Osteocyte (in vitro differentiated cells): ENCODE results near the gene IRX6. TPM values are rescaled to one million over a fixed set of nuclear protein-coding genes. Genes with fewer than 3 reads are reported as not detected.

ENCODE experiments used
- DNase-seq: peaks from one replicate; pipeline ENCODE4 v3.0.0; 2021; ENCODE audit warnings: mixed read lengths; ENCODE audit not compliant: unreplicated experiment; ENCODE audit errors: extremely low spot score
- H3K27ac Mint-ChIP-seq: one replicate; pipeline ENCODE4 v1.8.0; 2021; ENCODE audit warnings: mild to moderate bottlenecking, mixed read lengths; ENCODE audit not compliant: unreplicated experiment
- H3K27me3 Mint-ChIP-seq: one replicate; pipeline ENCODE4 v1.8.0; 2021; ENCODE audit warnings: mixed read lengths; ENCODE audit not compliant: unreplicated experiment
- H3K36me3 Mint-ChIP-seq: one replicate; pipeline ENCODE4 v1.8.0; 2021; ENCODE audit warnings: mixed read lengths; ENCODE audit not compliant: unreplicated experiment
- H3K4me1 Mint-ChIP-seq: one replicate; pipeline ENCODE4 v1.8.0; 2021; ENCODE audit warnings: mixed read lengths; ENCODE audit not compliant: unreplicated experiment
- H3K4me3 Mint-ChIP-seq: one replicate; pipeline ENCODE4 v1.8.0; 2021; ENCODE audit warnings: mild to moderate bottlenecking, moderate library complexity, mixed read lengths; ENCODE audit not compliant: unreplicated experiment
- H3K9me3 Mint-ChIP-seq: one replicate; pipeline ENCODE4 v1.8.0; 2021; ENCODE audit warnings: mixed read lengths; ENCODE audit not compliant: unreplicated experiment
- CTCF ChIP-seq: fragments of 200-600 bp; sonication (generic); IDR thresholded peaks from 2 replicates; pipeline ENCODE4 v1.5.0; 2021; ENCODE audit warnings: antibody characterized with exemption, mild to moderate bottlenecking, moderate library complexity
- total RNA-seq: library from RNA; stranded (reverse); gene quantifications from 2 replicates; pipeline ENCODE4 v1.2.1, GENCODE V29; 2021

Gene IRX6
- total RNA-seq, 1 donor from 2014 or later = 0.38 TPM

DNA sequence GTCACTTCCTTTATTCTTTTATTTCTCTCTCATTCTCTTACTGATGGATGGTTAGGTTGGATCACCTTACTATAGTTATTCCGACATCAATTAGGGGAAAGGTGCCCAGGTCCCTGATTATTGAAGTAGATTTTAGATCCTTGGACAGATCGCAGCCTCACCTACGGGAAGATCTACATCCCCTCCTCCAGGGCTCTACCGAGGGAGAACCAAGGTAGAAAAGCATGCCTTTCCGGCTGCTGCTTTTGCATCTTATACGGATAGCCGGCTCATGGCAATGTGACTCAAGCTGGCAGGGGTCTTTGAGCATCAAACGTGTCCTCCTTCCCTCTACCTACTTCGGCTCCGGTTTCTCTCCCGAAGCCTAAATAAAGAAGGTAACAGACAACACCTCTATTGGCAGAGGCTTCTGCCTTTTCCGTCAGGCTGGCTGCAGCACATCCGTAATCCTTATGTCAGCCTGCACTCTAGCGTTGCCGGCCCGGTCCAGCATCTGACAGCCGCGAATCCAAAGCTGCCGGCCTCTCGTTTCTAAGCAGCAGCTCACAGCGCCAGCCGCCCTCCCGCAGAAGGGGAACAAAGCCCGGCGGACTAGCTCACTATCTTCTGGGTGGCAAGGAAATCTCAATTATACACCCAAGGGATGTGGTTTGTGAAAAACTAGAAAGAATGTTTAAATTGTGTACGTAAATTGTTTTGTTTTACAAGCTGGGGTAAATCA lies 46.9 kb downstream of the IRX6 start:
- Mint-ChIP-seq H3K36me3 (no peaks in the 10 kb centered on the region), H3K9me3 (no peaks in the 10 kb centered on the region), H3K27ac (no peak overlapping the region), H3K27me3 (peaks cover 48% of the 10 kb centered on the region), H3K4me3 (no peak overlapping the region), H3K4me1 (peaks cover 26% of the 10 kb centered on the region)
- TF ChIP-seq CTCF = peak; percentile 87
- DNase-seq = peak; percentile 87

DNA sequence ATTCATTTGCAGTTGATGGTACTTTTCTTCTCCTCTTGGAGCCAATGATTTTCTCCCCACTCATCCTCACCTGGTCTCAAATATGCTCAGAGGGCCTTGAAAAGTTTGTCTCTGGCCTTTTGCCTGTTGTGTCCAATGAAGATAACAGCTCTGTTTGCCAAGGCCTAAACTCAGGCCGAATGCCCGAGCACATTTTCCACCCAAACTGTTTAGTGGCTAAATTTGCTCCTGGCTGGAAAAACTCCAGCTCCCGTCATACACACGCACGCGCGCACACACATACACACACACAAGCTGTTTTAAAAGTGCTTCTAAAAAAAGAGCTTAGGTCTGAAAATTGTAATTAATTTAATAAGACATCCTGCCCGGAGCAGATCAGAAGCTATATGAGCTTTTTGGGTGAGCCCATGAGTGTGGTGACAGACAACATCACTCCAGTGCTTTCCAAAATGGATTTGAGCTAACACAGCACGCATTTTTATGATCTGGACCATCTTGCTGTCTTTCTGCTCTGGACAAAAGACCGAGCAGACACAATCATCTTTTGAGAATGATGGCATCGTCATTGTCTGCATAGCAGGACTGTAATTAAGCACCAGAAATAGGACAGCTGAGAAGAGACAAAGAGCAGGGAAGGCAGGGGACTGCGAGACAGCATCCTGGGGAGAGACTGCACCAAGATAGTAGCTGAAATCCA lies 48.9 kb downstream of the IRX6 start:
- no peak for DNase-seq
- Mint-ChIP-seq H3K4me1 (peaks cover 11% of the 10 kb centered on the region), H3K27me3 (peaks cover 51% of the 10 kb centered on the region), H3K36me3 (no peaks in the 10 kb centered on the region), H3K9me3 (no peaks in the 10 kb centered on the region), H3K4me3 (no peak overlapping the region), H3K27ac (no peak overlapping the region)
- TF ChIP-seq CTCF = no peak

DNA sequence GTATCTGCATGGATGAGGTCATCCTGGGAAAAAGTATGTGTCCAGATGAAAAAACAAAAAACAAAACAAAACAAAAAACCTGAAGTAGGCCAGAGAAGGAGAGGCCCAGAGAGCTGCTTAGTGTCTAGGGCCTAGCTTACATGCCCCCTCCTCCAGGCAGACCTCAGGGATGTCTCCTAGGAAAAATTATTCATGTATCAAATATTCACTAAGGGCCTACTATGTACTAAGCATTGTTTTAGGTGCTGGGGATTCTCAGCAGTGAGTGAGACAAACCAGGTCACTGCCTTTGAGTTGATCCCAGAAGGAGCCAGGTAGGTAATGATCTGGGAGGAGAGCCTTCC lies 49.5 kb downstream of the IRX6 start:
- Mint-ChIP-seq H3K4me1 (peaks cover 7% of the 10 kb centered on the region), H3K9me3 (no peaks in the 10 kb centered on the region), H3K27me3 (peaks cover 53% of the 10 kb centered on the region), H3K4me3 (no peak overlapping the region), H3K36me3 (no peaks in the 10 kb centered on the region), H3K27ac (no peak overlapping the region)
- no peak for DNase-seq
- TF ChIP-seq CTCF = no peak

- no peak for TF ChIP-seq CTCF
- Mint-ChIP-seq H3K27ac (no peak overlapping the region), H3K4me3 (no peak overlapping the region), H3K36me3 (no peaks in the 10 kb centered on the region), H3K9me3 (no peaks in the 10 kb centered on the region), H3K27me3 (peaks cover 50% of the 10 kb centered on the region), H3K4me1 (peaks cover 2% of the 10 kb centered on the region)
- no peak for DNase-seq
Measured at GRCh38 chr16:55376045-55376444, 52.0 kb downstream of the IRX6 start.

DNA sequence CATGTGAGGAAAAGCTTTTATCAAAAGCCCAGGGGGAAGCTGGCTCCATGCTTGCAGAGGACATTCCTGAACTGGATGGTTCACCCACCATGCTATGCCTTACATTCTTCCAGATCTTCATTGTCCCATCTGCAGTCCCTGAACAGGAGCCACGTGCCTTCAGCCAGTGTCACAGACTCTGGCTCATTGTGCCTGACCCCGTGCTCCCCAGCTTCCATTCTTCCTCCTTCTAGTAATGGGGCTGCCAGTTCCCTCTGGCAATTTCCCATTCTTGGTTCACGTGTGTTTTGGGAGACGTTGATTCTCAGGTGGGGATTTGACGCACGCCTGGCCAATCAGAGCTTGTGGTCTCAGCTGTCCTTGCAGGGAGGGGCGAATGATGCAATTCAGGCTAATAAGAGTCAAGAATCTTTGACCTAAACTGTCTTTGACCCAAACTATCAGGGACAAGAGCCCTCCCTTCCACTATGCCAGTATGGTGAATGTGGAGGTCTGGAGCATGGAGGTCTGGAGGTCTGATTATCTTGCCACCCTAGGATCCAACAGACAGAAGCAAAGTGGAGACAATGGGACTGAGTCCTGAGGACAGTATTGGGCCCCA lies 52.7 kb downstream of the IRX6 start:
- Mint-ChIP-seq H3K36me3 (no peaks in the 10 kb centered on the region), H3K9me3 (no peaks in the 10 kb centered on the region), H3K27me3 (peaks cover 47% of the 10 kb centered on the region), H3K4me3 (no peak overlapping the region), H3K4me1 (no peaks in the 10 kb centered on the region), H3K27ac (no peak overlapping the region)
- DNase-seq = no peak
- TF ChIP-seq CTCF = no peak
